WTC11 (cell line): ENCODE measurements around the gene ZEB2. TPM values are rescaled to one million over a fixed set of nuclear protein-coding genes. Genes with fewer than 3 reads are reported as not detected.

Experiments used
- AFF4 ChIP-seq: sonication (generic); formaldehyde crosslinking; IDR thresholded peaks from 2 replicates; pipeline ENCODE4 v1.8.1; 2023; ENCODE audit warnings: mild to moderate bottlenecking, missing genetic modification reagents, borderline replicate concordance
- ARID4B ChIP-seq: sonication (generic); formaldehyde crosslinking; IDR thresholded peaks from 2 replicates; pipeline ENCODE4 v1.8.0; 2023; ENCODE audit warnings: missing genetic modification reagents, mild to moderate bottlenecking, borderline replicate concordance
- RELA ChIP-seq: sonication (generic); formaldehyde crosslinking; IDR thresholded peaks from 2 replicates; pipeline ENCODE4 v1.8.1; 2022; ENCODE audit warnings: missing genetic modification reagents, mild to moderate bottlenecking, borderline replicate concordance
- total RNA-seq: library from RNA; stranded (reverse); gene quantifications from 3 replicates; pipeline ENCODE4 v1.2.3, GENCODE V29; 2021
- TF ChIP-seq, protein P1 (sequence below): sonication (generic); formaldehyde crosslinking; IDR thresholded peaks from 2 replicates; pipeline ENCODE4 v1.8.1; 2022; ENCODE audit warnings: low read depth, missing genetic modification reagents, borderline replicate concordance
- TF ChIP-seq, protein P2 (sequence below): sonication (generic); formaldehyde crosslinking; IDR thresholded peaks from 2 replicates; pipeline ENCODE4 v1.8.0; 2022; ENCODE audit warnings: mild to moderate bottlenecking, missing genetic modification reagents

ZEB2 gene
- total RNA-seq, 1 experiment from 2014 or later: 0.42 TPM

DNA sequence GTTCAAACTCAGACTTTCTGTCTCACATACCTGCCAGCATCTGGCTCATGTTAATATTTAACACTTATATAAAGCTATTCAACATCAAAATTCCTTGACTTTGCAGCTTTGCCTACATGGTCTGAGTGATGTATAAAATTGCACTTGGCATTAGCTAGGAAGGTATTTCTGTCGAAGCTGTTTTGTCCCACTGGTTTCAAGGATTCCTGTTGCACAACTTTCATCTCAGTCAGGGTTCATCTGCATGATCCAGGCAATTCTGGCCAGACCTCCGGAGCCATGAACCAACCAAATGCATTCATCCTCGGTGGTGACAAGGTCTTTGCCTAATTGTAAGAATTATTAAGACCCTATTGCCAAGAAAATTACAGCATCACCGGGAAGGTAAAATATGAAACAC, 185.4 kb downstream of the ZEB2 start (continued):
- TF ChIP-seq ARID4B: no peak
- TF ChIP-seq, protein P1, sequence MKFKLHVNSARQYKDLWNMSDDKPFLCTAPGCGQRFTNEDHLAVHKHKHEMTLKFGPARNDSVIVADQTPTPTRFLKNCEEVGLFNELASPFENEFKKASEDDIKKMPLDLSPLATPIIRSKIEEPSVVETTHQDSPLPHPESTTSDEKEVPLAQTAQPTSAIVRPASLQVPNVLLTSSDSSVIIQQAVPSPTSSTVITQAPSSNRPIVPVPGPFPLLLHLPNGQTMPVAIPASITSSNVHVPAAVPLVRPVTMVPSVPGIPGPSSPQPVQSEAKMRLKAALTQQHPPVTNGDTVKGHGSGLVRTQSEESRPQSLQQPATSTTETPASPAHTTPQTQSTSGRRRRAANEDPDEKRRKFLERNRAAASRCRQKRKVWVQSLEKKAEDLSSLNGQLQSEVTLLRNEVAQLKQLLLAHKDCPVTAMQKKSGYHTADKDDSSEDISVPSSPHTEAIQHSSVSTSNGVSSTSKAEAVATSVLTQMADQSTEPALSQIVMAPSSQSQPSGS: no peak
- TF ChIP-seq AFF4 (CRISPR knock-in tag): no peak
- TF ChIP-seq, protein P2, sequence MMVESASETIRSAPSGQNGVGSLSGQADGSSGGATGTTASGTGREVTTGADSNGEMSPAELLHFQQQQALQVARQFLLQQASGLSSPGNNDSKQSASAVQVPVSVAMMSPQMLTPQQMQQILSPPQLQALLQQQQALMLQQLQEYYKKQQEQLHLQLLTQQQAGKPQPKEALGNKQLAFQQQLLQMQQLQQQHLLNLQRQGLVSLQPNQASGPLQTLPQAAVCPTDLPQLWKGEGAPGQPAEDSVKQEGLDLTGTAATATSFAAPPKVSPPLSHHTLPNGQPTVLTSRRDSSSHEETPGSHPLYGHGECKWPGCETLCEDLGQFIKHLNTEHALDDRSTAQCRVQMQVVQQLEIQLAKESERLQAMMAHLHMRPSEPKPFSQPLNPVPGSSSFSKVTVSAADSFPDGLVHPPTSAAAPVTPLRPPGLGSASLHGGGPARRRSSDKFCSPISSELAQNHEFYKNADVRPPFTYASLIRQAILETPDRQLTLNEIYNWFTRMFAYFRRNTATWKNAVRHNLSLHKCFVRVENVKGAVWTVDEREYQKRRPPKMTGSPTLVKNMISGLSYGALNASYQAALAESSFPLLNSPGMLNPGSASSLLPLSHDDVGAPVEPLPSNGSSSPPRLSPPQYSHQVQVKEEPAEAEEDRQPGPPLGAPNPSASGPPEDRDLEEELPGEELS (CRISPR knock-in tag): no peak
- no peak for TF ChIP-seq RELA (CRISPR knock-in tag)
